ENCODE measurements around the gene VWC2. TPM values are rescaled to one million over a fixed set of nuclear protein-coding genes. Genes with fewer than 3 reads are reported as not detected.

VWC2 gene
- polyA plus RNA-seq, 1 of the 3 experiments (the other 2 are of a cell fraction) = not detected

DNA sequence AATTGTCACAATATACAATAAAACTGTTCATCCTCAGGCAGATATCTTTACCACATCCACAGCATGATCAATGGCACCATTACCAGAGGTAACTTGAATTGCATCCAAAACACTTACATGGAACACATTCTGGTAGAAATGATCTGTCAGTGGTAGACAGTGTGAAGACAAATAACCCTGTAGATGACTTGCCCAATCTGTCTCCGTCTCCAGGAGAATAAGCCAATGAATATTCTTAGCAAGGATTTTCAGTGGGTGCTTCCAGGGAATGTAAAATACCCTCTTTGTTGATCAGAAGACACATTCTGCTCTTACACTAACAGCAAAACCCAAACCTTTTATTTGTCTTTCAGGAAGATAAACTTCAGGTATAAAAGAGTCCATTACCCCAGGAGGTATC is 43.8 kb downstream of the VWC2 start (continued):
- TF ChIP-seq, protein P1, sequence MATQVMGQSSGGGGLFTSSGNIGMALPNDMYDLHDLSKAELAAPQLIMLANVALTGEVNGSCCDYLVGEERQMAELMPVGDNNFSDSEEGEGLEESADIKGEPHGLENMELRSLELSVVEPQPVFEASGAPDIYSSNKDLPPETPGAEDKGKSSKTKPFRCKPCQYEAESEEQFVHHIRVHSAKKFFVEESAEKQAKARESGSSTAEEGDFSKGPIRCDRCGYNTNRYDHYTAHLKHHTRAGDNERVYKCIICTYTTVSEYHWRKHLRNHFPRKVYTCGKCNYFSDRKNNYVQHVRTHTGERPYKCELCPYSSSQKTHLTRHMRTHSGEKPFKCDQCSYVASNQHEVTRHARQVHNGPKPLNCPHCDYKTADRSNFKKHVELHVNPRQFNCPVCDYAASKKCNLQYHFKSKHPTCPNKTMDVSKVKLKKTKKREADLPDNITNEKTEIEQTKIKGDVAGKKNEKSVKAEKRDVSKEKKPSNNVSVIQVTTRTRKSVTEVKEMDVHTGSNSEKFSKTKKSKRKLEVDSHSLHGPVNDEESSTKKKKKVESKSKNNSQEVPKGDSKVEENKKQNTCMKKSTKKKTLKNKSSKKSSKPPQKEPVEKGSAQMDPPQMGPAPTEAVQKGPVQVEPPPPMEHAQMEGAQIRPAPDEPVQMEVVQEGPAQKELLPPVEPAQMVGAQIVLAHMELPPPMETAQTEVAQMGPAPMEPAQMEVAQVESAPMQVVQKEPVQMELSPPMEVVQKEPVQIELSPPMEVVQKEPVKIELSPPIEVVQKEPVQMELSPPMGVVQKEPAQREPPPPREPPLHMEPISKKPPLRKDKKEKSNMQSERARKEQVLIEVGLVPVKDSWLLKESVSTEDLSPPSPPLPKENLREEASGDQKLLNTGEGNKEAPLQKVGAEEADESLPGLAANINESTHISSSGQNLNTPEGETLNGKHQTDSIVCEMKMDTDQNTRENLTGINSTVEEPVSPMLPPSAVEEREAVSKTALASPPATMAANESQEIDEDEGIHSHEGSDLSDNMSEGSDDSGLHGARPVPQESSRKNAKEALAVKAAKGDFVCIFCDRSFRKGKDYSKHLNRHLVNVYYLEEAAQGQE (IDR thresholded peaks at IDR 0.05; ENCODE audit: low read depth, low read length) = no peak
- no peak for TF ChIP-seq RCOR1 (IDR thresholded peaks at IDR 0.05; ENCODE audit: low read length)

DNA sequence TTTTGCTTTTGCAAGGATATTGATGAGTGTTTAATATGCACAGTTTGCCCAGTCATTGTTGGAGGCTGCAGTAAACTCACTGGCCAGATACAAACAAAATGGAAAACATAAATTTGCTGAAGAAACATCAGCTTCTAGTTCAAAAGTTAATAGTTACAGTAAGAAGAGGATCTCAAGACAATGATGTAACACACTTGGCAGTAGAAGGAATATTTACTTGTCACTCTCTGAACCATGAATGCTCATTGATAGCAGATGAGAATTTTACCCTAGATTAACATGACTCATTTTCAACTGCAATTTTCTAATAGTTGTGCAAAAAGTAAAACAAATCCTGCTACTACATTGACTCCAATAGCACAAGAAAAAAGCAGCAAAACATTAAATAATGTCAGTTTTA is 47.7 kb downstream of the VWC2 start:
- no peak for DNase-seq
- Histone ChIP-seq H3K36me3 (replicated peaks in 1 of 2; ENCODE audit: control insufficient read depth in 1 of 2, insufficient read depth in 2 of 2, low read length in 1 of 2) (no peaks in the 10 kb centered on the region), H3K4me2 (no peak overlapping the region), H2AFZ (ENCODE audit: low read depth) (no peak overlapping the region), H4K20me1 (ENCODE audit: insufficient read depth) (no peaks in the 10 kb centered on the region), H3F3A (replicated peaks; ENCODE audit: insufficient read depth) (no peaks in the 10 kb centered on the region), H3K9me3 (no peaks in the 10 kb centered on the region), H3K9ac (no peak overlapping the region), H3K4me3 (ENCODE audit: low read depth in 2 of 2, low read length in 1 of 2) (no peak overlapping the region), H3K79me2 (ENCODE audit: insufficient read depth) (no peaks in the 10 kb centered on the region), H3K27me3 (ENCODE audit: insufficient read depth) (no peaks in the 10 kb centered on the region), H3K4me1 (ENCODE audit: control insufficient read depth in 1 of 2, insufficient read depth in 2 of 2, low read depth in 1 of 2, low read length in 1 of 2) (no peaks in the 10 kb centered on the region), H3K27ac (ENCODE audit: low read depth in 2 of 2, low read length in 1 of 2) (no peak overlapping the region), H3K9me2 (no peaks in the 10 kb centered on the region)
- ChIA-PET POLR2A (no interaction called here), CTCF (no interaction called here)
- TF ChIP-seq RCOR1 (IDR thresholded peaks at IDR 0.05; ENCODE audit: low read length) (no peak), TAF1 (IDR thresholded peaks at IDR 0.05; ENCODE audit: borderline replicate concordance, low read depth, low read length) (no peak), FOXJ3 (CRISPR knock-in tag; IDR thresholded peaks at IDR 0.05) (no peak), POLR2AphosphoS5 (IDR thresholded peaks at IDR 0.05; ENCODE audit: low read depth, low read length) (no peak), RAD21 (IDR thresholded peaks at IDR 0.05; ENCODE audit: low read length) (no peak), SIN3A (IDR thresholded peaks at IDR 0.05; ENCODE audit: borderline replicate concordance, low read depth, low read length) (no peak), GABPA (IDR thresholded peaks at IDR 0.05; ENCODE audit: low read depth) (no peak), MEF2A (IDR thresholded peaks at IDR 0.05; ENCODE audit: borderline replicate concordance, low read depth) (no peak), TEAD4 (IDR thresholded peaks at IDR 0.05; ENCODE audit: borderline replicate concordance, insufficient read depth) (no peak)
- TF ChIP-seq, protein P2, sequence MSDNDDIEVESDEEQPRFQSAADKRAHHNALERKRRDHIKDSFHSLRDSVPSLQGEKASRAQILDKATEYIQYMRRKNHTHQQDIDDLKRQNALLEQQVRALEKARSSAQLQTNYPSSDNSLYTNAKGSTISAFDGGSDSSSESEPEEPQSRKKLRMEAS (IDR thresholded peaks at IDR 0.05; ENCODE audit: low read depth) = no peak
- TF ChIP-seq, protein P3, sequence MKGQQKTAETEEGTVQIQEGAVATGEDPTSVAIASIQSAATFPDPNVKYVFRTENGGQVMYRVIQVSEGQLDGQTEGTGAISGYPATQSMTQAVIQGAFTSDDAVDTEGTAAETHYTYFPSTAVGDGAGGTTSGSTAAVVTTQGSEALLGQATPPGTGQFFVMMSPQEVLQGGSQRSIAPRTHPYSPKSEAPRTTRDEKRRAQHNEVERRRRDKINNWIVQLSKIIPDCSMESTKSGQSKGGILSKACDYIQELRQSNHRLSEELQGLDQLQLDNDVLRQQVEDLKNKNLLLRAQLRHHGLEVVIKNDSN (IDR thresholded peaks at IDR 0.05; ENCODE audit: borderline replicate concordance, low read depth) = no peak
